Small intestine (tissue), 7 donors: ENCODE data around the gene MAST3. TPM values are rescaled to one million over a fixed set of nuclear protein-coding genes. Genes with fewer than 3 reads are reported as not detected.
A peak's percentile ranks its signal among the peaks of the same experiment; 100 is the strongest.
"Not testable (repeated sequence)": the region's sequence is repeated elsewhere in the genome, so short reads cannot be mapped to it uniquely, and the experiment has no call there.

Experiments used
- DNase-seq, 2 donors: peaks; one replicate each; pipeline versions ENCODE4 v3.0.0 to v3.0.0-alpha.2; 2013
- FAIRE-seq: peaks from 2 replicates; lab custom pipeline; 2012; peaks lifted over from hg19 to GRCh38; lab: Jason Lieb, UNC
- H3K27ac ChIP-seq, 3 donors: one replicate each; pipeline ENCODE4 v1.5.1; 2013; ENCODE audit warnings: low read length in 2 of 3, mild to moderate bottlenecking in 2 of 3, control low read depth in 1 of 3, inconsistent platforms in 1 of 3, low read depth in 1 of 3, moderate library complexity in 1 of 3
- H3K27me3 ChIP-seq, 3 donors: one replicate each; pipeline ENCODE4 v1.6.1; 2013; ENCODE audit warnings: low read length in 3 of 3, inconsistent platforms in 1 of 3; ENCODE audit not compliant: control insufficient read depth in 3 of 3, insufficient read depth in 3 of 3
- H3K36me3 ChIP-seq, 3 donors: one replicate each; pipeline ENCODE4 v1.6.1; 2013; ENCODE audit warnings: low read length in 3 of 3, inconsistent platforms in 1 of 3, low read depth in 1 of 3, mild to moderate bottlenecking in 1 of 3, moderate library complexity in 1 of 3; ENCODE audit not compliant: control insufficient read depth in 3 of 3, insufficient read depth in 2 of 3
- H3K4me1 ChIP-seq, 3 donors: one replicate each; pipeline ENCODE4 v1.6.1; 2013; ENCODE audit warnings: low read length in 2 of 3, inconsistent platforms in 1 of 3, low read depth in 1 of 3, mild to moderate bottlenecking in 1 of 3, moderate library complexity in 1 of 3; ENCODE audit not compliant: control insufficient read depth in 3 of 3, insufficient read depth in 2 of 3
- H3K4me3 ChIP-seq, 3 donors: one replicate each; pipeline ENCODE4 v1.5.1; 2013; ENCODE audit warnings: low read length in 3 of 3, control low read depth in 1 of 3, inconsistent platforms in 1 of 3, low read depth in 1 of 3, mild to moderate bottlenecking in 1 of 3, moderate library complexity in 1 of 3
- H3K9me3 ChIP-seq, 2 donors: one replicate each; pipeline ENCODE4 v1.6.1; 2013; ENCODE audit warnings: low read depth in 1 of 2, low read length in 1 of 2; ENCODE audit not compliant: control insufficient read depth in 2 of 2, insufficient read depth in 1 of 2
- WGBS, 3 donors: extraction: QIAGEN DNeasy Blood & Tissue Kit; methylation state at CpG; one replicate each; pipeline ENCODE4 v1.1.7; 2013; 5-methylcytosine and 5-hydroxymethylcytosine counted together
- polyA plus RNA-seq, 4 donors: library from polyadenylated mRNA; stranded (reverse) in 3 of 4; unstranded in 1 of 4; fragments of 200-250 nt in 3 of 4; fragments of 120-200 nt in 1 of 4; gene quantifications; one replicate each; pipeline versions ENCODE4 v1.2.1 to v1.2.3, GENCODE V29; 2013
- donor health status: healthy with polysubstance abuse.
- donor health status: control.
- donor health status: control.
- donor health status: Bipolar disorder and iron deficiency.
- donor health status: healthy.

The MAST3 gene
- polyA plus RNA-seq, 4 donors, result 9.3 to 34.6 (median 24.9) TPM

DNA sequence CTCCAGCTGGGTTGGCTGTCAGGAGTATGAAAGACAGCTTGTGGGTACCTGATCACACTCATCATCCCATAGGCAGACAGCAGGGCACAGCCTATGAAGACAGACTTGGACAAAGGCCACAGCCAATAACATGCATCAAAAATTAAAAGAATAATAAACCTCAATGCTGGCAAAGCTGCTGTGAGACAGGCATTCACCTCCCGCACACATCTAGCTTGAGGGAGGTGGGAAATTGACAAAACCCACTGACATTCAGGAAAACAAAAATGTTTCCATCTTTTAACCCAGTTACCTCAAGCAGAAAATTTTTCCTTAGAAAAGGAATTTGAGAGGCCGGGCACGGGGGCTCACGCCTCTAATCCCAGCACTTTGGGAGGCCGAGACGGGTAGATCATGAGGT lies 25.2 kb upstream of the MAST3 start:
- Histone ChIP-seq H3K27ac (no peak overlapping the region), H3K9me3 (no peaks in the 10 kb centered on the region), H3K27me3 (peaks cover 0 to 2% (median 0%) of the 10 kb centered on the region in 3 donors), H3K4me3 (no peak overlapping the region), H3K4me1 (no peaks in the 10 kb centered on the region), H3K36me3 (no peaks in the 10 kb centered on the region)
- WGBS, 3 donors, result 88 to 97% (median 91%) methylated on average over 5 to 6 of the region's 6 CpGs
- no peak for FAIRE-seq
- DNase-seq, result no peak

DNA sequence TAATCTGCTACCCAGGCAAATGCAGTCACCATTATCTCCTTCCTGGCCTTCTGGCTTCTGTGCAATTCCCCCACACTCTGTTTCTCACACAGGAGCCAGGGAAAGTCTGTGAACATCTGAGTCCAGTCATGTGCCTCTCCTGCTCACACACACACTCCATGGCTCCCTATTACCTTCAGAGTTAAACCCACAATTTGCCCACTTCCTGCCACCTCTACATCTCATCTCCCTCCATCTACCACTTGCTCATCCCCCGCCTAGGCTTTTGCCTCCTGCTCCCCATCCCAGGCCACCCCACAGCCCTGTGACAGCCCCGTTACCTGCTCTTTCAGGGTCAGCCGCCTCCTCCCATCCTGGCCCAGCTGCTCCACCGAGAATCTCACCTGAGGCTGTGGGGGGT lies 24.4 kb upstream of the MAST3 start:
- FAIRE-seq (no peak), DNase-seq (no peak)
- Histone ChIP-seq H3K27me3 (peaks cover 0 to 2% (median 0%) of the 10 kb centered on the region in 3 donors), H3K4me1 (no peaks in the 10 kb centered on the region), H3K9me3 (no peaks in the 10 kb centered on the region), H3K36me3 (no peaks in the 10 kb centered on the region), H3K27ac (no peak overlapping the region), H3K4me3 (no peak overlapping the region)
- 75 to 77% (median 76%) methylated on average over 4 of the region's 4 CpGs for WGBS, 3 donors

DNA sequence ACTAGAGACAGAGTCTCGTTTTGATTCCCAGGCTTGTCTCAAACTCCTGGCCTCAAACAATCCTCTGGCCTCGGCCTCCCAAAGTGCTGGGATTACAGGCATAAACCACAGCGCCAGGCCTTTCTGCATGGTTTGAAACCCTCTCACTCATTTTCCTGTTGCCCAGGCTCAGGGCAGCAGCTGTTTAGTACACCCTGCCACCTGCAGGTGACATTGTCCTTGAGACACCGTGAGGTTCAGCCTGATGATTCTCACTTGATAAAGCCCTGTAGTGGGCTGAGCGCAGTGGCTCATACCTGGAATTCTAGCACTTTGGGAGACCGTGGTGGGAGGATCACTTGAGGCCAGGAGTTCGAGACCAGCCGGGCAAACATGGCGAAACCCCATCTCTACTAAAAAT lies 23.4 kb upstream of the MAST3 start:
- Histone ChIP-seq H3K4me1 (no peaks in the 10 kb centered on the region), H3K9me3 (no peaks in the 10 kb centered on the region), H3K27me3 (peaks cover 0 to 2% (median 0%) of the 10 kb centered on the region in 3 donors), H3K4me3 (no peak overlapping the region), H3K36me3 (no peaks in the 10 kb centered on the region), H3K27ac (no peak overlapping the region)
- DNase-seq (no peak), FAIRE-seq (no peak)
- WGBS, 3 donors, result 61 to 75% (median 74%) methylated on average over 9 of the region's 9 CpGs

DNA sequence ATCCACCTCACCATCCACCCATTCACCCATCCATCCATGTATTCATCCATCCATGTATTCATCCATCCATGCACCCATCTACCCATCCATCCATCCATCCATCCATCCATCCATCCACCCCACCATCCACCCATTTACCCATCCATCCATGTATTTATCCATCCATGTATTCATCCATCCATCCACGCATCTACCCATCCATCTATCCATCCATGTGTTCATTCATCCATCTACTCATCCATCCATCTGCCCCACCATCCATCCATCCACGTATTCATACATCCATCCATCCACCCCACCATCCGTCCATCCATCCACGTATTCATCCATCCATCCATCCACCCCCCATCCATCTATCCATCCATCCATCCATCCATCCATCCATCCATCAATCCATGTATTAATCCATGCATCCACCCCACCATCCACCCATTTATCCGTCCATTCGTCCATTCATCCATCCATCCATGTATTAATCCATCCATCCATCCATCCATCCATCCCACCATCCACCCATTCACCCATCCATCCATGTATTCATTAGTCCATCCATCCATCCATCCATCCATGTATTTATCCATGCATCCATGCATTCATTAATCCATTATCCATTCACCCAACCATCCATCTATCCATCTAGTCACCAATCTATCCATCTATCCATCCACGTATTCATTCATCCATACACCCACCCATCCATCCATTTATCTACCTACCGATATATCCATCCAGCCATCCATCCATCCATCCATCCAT lies 13.5 kb upstream of the MAST3 start:
- H3K9me3 ChIP-seq, result no peaks in the 10 kb centered on the region
- no peaks in the 10 kb centered on the region for H3K4me1 ChIP-seq
- H3K27ac ChIP-seq, result no peak overlapping the region
- 79 to 93% (median 83%) methylated on average over 8 of the region's 8 CpGs for WGBS, 3 donors
- no peaks in the 10 kb centered on the region for H3K36me3 ChIP-seq
- FAIRE-seq (no peak), DNase-seq (no peak)
- H3K27me3 ChIP-seq, result no peaks in the 10 kb centered on the region
- H3K4me3 ChIP-seq, result no peak overlapping the region

DNA sequence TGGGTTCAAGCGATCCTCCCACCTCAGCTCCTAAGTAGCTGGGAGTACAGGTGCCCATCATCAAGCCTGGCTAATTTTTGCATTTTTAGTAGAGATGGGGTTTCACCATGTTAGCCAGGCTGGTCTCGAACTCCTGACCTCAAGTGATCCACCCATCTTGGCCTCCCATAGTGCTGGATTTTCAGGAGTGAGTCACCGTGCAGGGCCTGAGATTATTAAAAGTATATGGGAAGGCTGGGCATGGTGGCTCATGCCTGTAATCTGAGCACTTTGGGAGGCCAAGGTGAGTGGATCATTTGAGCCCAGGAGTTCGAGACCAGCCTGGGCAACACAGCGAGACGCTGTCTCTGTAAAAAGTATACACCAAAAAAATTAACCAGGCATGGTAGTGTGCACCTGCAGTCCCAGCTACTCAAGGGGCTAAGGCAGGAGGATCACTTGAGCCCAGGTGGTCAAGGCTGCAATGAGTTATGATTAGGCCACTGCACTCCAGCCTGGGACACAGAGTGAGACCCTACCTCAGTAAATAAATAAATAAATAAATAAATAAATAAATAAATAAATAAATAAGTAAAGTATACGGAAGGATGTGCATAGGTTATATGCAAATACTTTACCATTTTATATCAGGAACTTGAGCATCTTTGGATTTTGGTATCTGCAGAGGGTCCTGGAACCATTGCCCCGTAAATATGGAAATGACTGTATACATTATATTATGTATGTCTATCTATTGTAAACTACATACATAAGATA lies 11.7 kb upstream of the MAST3 start:
- no peak for FAIRE-seq

DNA sequence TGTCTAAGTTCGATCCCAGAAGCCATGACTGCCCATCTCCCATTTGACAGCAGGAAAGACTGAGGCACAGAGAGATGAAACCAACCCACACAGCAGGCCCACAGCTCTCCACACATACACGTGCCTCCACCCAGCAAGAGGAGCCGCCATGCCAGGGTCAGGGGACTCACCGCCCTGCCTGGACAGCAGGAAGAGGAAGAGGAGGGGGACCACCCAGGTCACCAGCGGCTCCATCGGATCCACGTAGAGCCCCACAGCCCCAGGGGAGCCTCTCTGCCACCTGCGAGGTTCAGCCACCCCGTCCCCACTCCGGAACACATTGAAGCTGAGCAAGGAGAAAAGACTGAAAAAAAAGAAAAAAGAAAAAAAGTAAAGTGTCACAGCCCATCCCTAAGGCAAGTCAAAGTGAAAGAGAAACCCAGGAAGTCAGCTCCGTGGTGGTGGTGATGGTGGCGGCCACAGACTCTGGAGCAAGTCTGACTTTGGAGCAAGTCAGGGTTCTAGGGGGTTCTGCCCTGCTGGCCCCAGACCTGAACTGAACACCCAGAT lies 10.9 kb upstream of the MAST3 start, which contains the start of gene IL12RB1:
IL12RB1 (minus strand) TSS at position 345 of the 549 bp plus-strand sequence; CDS start at position 234, 111 bp downstream.
- no peaks in the 10 kb centered on the region for H3K27me3 ChIP-seq
- no peaks in the 10 kb centered on the region for H3K9me3 ChIP-seq
- peak; percentile 32 to 72 for DNase-seq
- no peaks in the 10 kb centered on the region for H3K4me1 ChIP-seq
- H3K36me3 ChIP-seq, result no peaks in the 10 kb centered on the region
- H3K27ac ChIP-seq, result peak within 1 kb of the TSS in 2 of 3 donors; percentile 53 to 92
- 15 to 27% (median 23%) methylated on average over 12 of the region's 12 CpGs for WGBS, 3 donors
- FAIRE-seq, result no peak
- H3K4me3 ChIP-seq, result peak within 1 kb of the TSS; percentile 14 to 56 (median 18)

More for the DNA sequence above, 11.7 kb upstream of the MAST3 start:
- no peak overlapping the region for H3K27ac ChIP-seq
- WGBS, 3 donors, result 75 to 84% (median 76%) methylated on average over 8 of the region's 8 CpGs
- H3K9me3 ChIP-seq, result no peaks in the 10 kb centered on the region
- no peaks in the 10 kb centered on the region for H3K4me1 ChIP-seq
- no peak for DNase-seq
- no peak overlapping the region for H3K4me3 ChIP-seq
- no peaks in the 10 kb centered on the region for H3K27me3 ChIP-seq
- no peaks in the 10 kb centered on the region for H3K36me3 ChIP-seq

DNA sequence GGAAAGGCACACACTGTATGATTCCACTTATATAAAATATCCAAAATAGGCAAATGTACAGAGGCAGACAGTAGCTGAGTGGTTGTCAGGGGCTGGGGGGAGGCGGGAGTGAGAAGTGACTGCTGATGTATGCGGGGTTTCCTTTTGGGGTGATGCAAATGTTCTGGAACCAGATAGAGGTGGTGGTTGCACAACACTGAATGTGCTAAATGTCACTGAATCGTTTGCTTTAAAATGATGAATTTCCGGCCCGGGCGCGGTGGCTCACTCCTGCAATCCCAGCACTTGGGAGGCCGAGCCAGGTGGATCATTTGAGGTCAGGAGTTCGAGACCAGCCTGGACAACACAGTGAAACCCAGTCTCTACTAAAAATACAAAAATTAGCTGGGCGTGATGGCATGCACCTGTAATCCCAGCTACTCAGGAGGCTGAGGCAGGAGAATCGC lies 8.5 kb upstream of the MAST3 start:
- H3K27ac ChIP-seq, H3K36me3 ChIP-seq, FAIRE-seq, H3K4me3 ChIP-seq, H3K9me3 ChIP-seq, H3K4me1 ChIP-seq, H3K27me3 ChIP-seq: not testable (repeated sequence)
- DNase-seq, result peak in 1 of 2 donors; percentile 38
- 54 to 62% (median 57%) methylated on average over 11 of the region's 11 CpGs for WGBS, 3 donors

DNA sequence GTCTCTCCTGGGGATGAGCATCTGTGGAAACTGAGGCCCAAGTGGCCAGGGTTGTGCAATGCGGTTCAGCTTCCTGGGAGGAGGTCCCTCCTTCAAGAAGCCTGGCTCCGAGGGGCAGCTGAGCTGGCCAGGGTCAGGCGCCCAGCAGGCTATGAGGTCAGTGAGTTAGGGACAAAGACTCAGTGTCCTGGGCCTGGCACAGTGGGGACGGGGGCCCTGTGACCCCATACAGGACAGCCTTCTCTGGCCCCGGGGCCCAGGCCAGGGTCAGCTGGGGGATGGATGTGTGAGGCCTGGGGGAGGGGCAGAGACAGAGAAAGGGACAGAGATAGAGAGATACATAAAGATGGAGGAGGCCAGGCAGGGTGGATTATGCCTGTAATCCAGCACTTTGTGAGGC lies 7.9 kb upstream of the MAST3 start:
- H3K36me3 ChIP-seq, result no peaks in the 10 kb centered on the region
- H3K4me3 ChIP-seq, result no peak overlapping the region
- no peaks in the 10 kb centered on the region for H3K4me1 ChIP-seq
- FAIRE-seq (no peak), DNase-seq (no peak)
- 77 to 90% (median 84%) methylated on average over 5 of the region's 5 CpGs for WGBS, 3 donors
- H3K27ac ChIP-seq, result peak overlapping the region in 1 of 3 donors; percentile 85
- no peaks in the 10 kb centered on the region for H3K27me3 ChIP-seq
- H3K9me3 ChIP-seq, result peaks cover 0 to 4% of the 10 kb centered on the region in 2 donors
